ENCODE measurements around the gene LPIN3. TPM values are rescaled to one million over a fixed set of nuclear protein-coding genes. Genes with fewer than 3 reads are reported as not detected.

Gene LPIN3
- total RNA-seq, 2 experiments from 2014 or later: 1.9 to 2.4 TPM

DNA sequence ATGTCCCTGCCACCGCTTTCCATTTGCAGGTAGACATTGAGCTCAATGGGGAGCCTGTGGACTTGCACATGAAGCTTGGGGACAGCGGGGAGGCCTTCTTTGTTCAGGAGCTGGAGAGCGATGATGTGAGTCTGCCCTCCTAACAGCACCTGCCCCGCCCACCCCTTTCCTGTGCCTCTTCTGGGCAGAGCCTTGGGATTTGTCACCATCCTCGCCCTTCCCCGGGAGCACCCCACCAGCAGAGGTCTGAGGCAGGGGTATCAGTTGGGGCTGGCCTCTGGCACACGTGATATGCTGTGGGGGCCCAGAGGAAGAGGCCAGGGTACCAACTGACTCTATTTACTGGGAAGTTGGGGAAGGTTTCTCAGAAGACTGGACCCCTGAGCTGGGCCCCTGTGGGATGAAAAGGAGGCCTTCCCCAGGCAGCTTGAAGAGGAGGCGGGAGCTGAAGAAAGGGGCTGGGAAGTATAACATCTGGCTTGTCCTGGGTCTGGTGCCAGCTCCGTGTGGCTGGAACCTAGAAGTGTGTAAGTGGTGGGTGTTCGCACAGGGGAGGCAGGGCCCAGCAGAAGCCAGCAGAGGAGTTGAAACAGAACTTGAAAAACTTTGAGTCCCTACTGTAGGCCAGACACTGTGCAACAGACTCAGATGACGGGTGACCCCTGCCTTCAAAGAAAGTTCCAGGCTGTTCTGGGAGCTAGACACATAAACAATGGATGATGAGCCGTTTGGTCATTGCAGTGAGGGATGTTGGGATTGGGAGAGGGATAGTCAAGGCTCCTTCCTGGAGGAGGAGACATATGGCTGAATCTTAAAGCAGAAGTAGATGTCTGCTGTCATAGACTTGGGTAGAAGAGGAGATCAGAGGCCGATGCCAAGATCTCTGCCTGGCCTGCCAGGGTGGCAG lies 7.2 kb downstream of the LPIN3 start:
- no peaks in the 10 kb centered on the region for H3K9me3 Mint-ChIP-seq
- no peaks in the 10 kb centered on the region for H3K36me3 Mint-ChIP-seq (ENCODE audit: low read depth)
- Histone ChIP-seq H3K4me3 (ENCODE audit: low read length) (no peak overlapping the region), H3K36me3 (ENCODE audit: insufficient read depth, low read length) (no peaks in the 10 kb centered on the region), H3K4me1 (ENCODE audit: insufficient read depth, low read length) (no peaks in the 10 kb centered on the region), H3K9me3 (ENCODE audit: control insufficient read depth in 1 of 2, insufficient read depth in 1 of 2, low read length in 2 of 2) (peaks cover 0 to 4% of the 10 kb centered on the region in 2 experiments), H3K27ac (ENCODE audit: low read depth in 1 of 2, low read length in 2 of 2) (no peak overlapping the region), H3K27me3 (ENCODE audit: control insufficient read depth in 1 of 2, insufficient read depth in 2 of 2, low read length in 2 of 2) (no peaks in the 10 kb centered on the region)
- intact Hi-C loops (cut with DNase I, micrococcal nuclease): no loop called here
- POLR2A ChIA-PET: no interaction called here
- no peak overlapping the region for H3K4me3 Mint-ChIP-seq
- no peaks in the 10 kb centered on the region for H3K27me3 Mint-ChIP-seq
- ATAC-seq (ENCODE audit: poor library complexity) (no peak), DNase-seq (no peak)
- H3K4me1 Mint-ChIP-seq (ENCODE audit: low read depth): no peaks in the 10 kb centered on the region
- CTCF ChIA-PET: no interaction called here
- no peak overlapping the region for H3K27ac Mint-ChIP-seq
- TF ChIP-seq, protein P1, sequence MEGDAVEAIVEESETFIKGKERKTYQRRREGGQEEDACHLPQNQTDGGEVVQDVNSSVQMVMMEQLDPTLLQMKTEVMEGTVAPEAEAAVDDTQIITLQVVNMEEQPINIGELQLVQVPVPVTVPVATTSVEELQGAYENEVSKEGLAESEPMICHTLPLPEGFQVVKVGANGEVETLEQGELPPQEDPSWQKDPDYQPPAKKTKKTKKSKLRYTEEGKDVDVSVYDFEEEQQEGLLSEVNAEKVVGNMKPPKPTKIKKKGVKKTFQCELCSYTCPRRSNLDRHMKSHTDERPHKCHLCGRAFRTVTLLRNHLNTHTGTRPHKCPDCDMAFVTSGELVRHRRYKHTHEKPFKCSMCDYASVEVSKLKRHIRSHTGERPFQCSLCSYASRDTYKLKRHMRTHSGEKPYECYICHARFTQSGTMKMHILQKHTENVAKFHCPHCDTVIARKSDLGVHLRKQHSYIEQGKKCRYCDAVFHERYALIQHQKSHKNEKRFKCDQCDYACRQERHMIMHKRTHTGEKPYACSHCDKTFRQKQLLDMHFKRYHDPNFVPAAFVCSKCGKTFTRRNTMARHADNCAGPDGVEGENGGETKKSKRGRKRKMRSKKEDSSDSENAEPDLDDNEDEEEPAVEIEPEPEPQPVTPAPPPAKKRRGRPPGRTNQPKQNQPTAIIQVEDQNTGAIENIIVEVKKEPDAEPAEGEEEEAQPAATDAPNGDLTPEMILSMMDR (IDR thresholded peaks at IDR 0.05): no peak

DNA sequence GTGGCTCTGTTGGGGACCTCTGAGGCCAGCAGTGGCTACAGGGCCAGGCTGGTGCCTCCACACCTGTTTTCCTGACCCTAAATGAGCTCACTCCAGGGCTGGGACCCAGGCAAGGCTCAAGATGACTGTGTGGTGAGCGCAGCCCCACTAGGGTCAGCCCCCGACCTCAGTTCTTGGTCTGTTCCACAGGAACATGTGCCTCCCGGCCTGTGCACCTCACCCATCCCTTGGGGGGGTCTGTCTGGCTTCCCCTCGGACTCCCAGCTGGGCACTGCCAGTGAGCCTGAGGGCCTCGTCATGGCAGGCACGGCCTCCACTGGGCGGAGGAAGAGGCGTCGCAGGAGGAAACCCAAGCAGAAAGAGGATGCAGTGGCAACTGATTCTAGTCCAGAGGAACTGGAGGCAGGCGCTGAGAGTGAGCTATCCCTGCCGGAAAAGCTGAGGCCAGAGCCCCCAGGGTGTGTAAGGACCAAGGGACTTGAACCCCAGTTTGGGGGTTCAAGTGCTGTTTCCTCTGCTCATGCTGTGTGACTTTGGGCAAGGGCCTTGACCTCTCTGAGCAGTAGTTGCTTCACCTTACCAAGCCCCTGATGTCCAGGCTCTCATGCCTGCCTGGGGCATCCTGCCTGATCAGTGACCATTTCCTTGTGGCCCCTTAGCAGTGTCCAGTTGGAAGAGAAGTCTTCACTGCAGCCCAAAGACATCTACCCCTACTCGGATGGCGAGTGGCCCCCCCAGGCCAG lies 8.0 kb downstream of the LPIN3 start:
- H3K27ac Mint-ChIP-seq: no peak overlapping the region
- ChIA-PET POLR2A (no interaction called here), CTCF (no interaction called here)

DNA sequence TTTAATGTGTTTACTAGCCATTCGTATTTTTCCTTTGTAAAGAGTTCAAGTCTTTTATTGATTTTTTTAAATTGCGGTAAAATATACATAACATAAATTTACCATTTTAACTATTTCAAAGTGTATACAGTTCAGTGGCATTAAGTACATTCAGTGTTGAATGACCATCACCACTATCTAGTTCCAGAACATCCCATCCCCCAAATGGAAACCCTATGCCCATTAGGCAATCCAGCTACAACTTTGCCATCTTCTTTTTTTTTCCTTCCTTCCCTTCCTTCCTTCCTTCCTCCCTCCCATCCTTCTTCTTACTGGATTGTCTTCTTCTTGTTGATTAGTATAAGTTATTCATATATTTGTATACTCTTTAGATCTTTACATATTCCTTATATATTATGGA lies 8.6 kb downstream of the LPIN3 start:
- H3K4me1 ChIP-seq (ENCODE audit: insufficient read depth, low read length): no peaks in the 10 kb centered on the region
- no peaks in the 10 kb centered on the region for H3K36me3 ChIP-seq (ENCODE audit: insufficient read depth, low read length)
- H3K4me1 Mint-ChIP-seq (ENCODE audit: low read depth): no peaks in the 10 kb centered on the region
- H3K4me3 Mint-ChIP-seq: no peak overlapping the region
- H3K27me3 Mint-ChIP-seq: no peaks in the 10 kb centered on the region
- intact Hi-C loops (cut with DNase I, micrococcal nuclease): no loop called here
- DNase-seq (no peak), ATAC-seq (ENCODE audit: poor library complexity) (no peak)
- H3K27ac Mint-ChIP-seq: no peak overlapping the region
- H3K4me3 ChIP-seq (ENCODE audit: low read length): no peak overlapping the region
- H3K36me3 Mint-ChIP-seq (ENCODE audit: low read depth): no peaks in the 10 kb centered on the region
- POLR2A ChIA-PET: no interaction called here
- TF ChIP-seq, protein P1 (IDR thresholded peaks at IDR 0.05): no peak
- H3K9me3 ChIP-seq (ENCODE audit: control insufficient read depth in 1 of 2, insufficient read depth in 1 of 2, low read length in 2 of 2): peaks cover 0 to 4% of the 10 kb centered on the region in 2 experiments
- CTCF ChIA-PET: no interaction called here
- H3K27ac ChIP-seq (ENCODE audit: low read depth in 1 of 2, low read length in 2 of 2): no peak overlapping the region
- no peaks in the 10 kb centered on the region for H3K9me3 Mint-ChIP-seq
- H3K27me3 ChIP-seq (ENCODE audit: control insufficient read depth in 1 of 2, insufficient read depth in 2 of 2, low read length in 2 of 2): no peaks in the 10 kb centered on the region

More for the DNA sequence above, 8.0 kb downstream of the LPIN3 start:
- Mint-ChIP-seq H3K9me3 (no peaks in the 10 kb centered on the region), H3K36me3 (ENCODE audit: low read depth) (no peaks in the 10 kb centered on the region), H3K27me3 (no peaks in the 10 kb centered on the region), H3K4me3 (no peak overlapping the region), H3K4me1 (ENCODE audit: low read depth) (no peaks in the 10 kb centered on the region)
- TF ChIP-seq, protein P1 (IDR thresholded peaks at IDR 0.05): no peak
- H3K27me3 ChIP-seq (ENCODE audit: control insufficient read depth in 1 of 2, insufficient read depth in 2 of 2, low read length in 2 of 2): no peaks in the 10 kb centered on the region
- ATAC-seq (ENCODE audit: poor library complexity): no peak
- H3K36me3 ChIP-seq (ENCODE audit: insufficient read depth, low read length): no peaks in the 10 kb centered on the region
- intact Hi-C loops (cut with DNase I, micrococcal nuclease): no loop called here
- H3K27ac ChIP-seq (ENCODE audit: low read depth in 1 of 2, low read length in 2 of 2): no peak overlapping the region
- DNase-seq: no peak
- H3K9me3 ChIP-seq (ENCODE audit: control insufficient read depth in 1 of 2, insufficient read depth in 1 of 2, low read length in 2 of 2): peaks cover 0 to 4% of the 10 kb centered on the region in 2 experiments
- no peak overlapping the region for H3K4me3 ChIP-seq (ENCODE audit: low read length)
- H3K4me1 ChIP-seq (ENCODE audit: insufficient read depth, low read length): no peaks in the 10 kb centered on the region
